GM19193 (cell line): ENCODE results near the gene CEBPA.

Source experiments
- POLR2A ChIP-seq: IDR thresholded peaks from 4 replicates; pipeline ENCODE4 v1.6.1; 2011; ENCODE audit not compliant: insufficient read depth, insufficient read length; ENCODE audit errors: extremely low read depth

Gene CEBPA

DNA sequence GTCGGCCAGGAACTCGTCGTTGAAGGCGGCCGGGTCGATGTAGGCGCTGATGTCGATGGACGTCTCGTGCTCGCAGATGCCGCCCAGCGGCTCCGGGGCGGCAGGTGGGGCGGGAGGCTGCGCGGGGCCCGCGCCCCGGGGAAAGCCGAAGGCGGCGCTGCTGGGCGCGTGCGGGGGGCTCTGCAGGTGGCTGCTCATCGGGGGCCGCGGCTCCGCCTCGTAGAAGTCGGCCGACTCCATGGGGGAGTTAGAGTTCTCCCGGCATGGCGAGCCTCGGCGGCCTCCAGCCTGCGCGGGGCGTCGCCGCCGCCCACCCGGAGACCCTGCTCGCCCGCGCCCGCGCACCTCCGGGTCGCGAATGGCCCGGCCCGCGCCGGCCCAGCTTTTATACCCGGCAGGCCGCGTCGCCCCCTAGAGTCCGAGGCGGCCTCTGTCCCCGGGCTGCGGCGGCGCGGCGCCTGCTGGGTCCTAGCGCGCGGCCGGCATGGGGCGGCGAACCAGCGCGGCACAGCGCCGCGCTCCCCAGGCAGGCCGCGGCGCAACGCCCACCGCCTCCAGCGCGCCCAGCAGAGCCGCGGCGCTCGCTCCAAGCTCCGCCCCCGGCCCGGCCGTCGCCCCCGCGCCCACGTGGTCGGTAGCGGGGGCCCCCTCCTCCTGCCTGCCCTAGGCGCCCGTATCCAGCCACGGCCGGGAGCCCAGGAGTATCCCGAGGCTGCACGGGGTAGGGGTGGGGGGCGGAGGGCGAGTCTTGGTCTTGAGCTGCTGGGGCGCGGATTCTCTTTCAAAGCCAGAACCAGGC is at the start of gene CEBPA:
CEBPA (minus strand) TSS at position 360 of the 799 bp plus-strand sequence; CDS start at position 240, 120 bp downstream.
- TF ChIP-seq POLR2A = peak; percentile 64

GRCh38 chr19:33350538-33351309 is 48.4 kb upstream of the CEBPA start:
- TF ChIP-seq POLR2A = no peak

- TF ChIP-seq POLR2A = no peak
These were observed 47.3 kb upstream of the CEBPA start for GRCh38 chr19:33349319-33350289.

- no peak for TF ChIP-seq POLR2A
These were observed 46.1 kb upstream of the CEBPA start for GRCh38 chr19:33348301-33349010.

GRCh38 chr19:33347300-33347699 is 45.0 kb upstream of the CEBPA start:
- TF ChIP-seq POLR2A = no peak

- no peak for TF ChIP-seq POLR2A
These were observed 44.3 kb upstream of the CEBPA start for GRCh38 chr19:33346665-33347064.

DNA sequence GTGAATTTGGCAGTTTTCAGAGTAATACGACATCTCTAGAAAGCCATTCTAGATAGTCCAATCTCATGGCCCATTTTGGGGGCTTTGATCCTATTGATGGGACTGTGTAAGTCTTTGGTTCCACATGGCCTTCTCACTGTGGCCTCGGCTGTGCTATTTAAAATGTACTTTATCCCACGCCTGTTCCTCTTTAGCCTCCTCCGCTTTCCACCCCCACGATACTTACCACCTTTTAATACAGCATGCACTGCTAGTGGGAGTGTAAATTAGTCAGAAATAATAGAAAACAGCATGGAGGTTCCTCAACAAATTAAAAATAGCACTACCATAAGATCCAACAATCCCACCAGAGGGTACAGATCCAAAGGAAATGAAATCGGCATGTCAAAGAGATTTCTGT is 42.8 kb upstream of the CEBPA start:
- TF ChIP-seq POLR2A = no peak

DNA sequence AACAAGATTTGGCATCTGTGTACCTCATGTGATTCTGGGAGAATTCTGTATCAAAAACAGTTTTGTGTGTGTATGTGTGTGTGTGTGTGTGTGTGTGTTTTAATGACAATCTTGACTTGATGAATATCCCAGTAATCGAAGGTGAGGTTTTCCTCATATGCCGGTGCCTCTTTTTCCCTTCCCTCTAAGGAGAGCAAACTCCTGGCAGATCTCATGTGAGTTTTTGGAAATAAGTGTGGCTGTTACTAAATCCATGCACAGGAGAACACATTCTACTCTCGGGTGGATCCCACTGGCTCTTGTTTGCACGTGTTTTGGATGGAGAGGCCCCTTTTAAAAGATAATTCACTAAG is 42.2 kb upstream of the CEBPA start:
- TF ChIP-seq POLR2A = no peak

GRCh38 chr19:33343859-33344572 is 41.7 kb upstream of the CEBPA start:
- no peak for TF ChIP-seq POLR2A

GRCh38 chr19:33343301-33343700 is 41.0 kb upstream of the CEBPA start:
- no peak for TF ChIP-seq POLR2A

- TF ChIP-seq POLR2A = no peak
These were observed 38.7 kb upstream of the CEBPA start for GRCh38 chr19:33340991-33341390.

GRCh38 chr19:33339016-33339984 is 37.0 kb upstream of the CEBPA start:
- TF ChIP-seq POLR2A = no peak

GRCh38 chr19:33335446-33335845 is 33.1 kb upstream of the CEBPA start:
- no peak for TF ChIP-seq POLR2A
